ENCODE measurements around the gene RTL1. TPM values are rescaled to one million over a fixed set of nuclear protein-coding genes. Genes with fewer than 3 reads are reported as not detected.

The RTL1 gene
- total RNA-seq, 1 donor from 2014 or later, result 1.1 TPM

GRCh38 chr14:100882991-100883788 is 20.3 kb downstream of the RTL1 start:
- Histone ChIP-seq H3K4me3 (ENCODE audit: low read depth, low read length) (no peak overlapping the region), H3K36me3 (ENCODE audit: control insufficient read depth, insufficient read depth, low read length) (no peaks in the 10 kb centered on the region), H3K27me3 (ENCODE audit: control insufficient read depth, insufficient read depth, low read length) (no peaks in the 10 kb centered on the region)
- no peak for TF ChIP-seq CTCF (IDR thresholded peaks at IDR 0.05; ENCODE audit: insufficient read depth, low read length, poor library complexity, severe bottlenecking)
- DNase-seq (ENCODE audit: low read depth), result no peak

GRCh38 chr14:100882026-100882967 is 21.2 kb downstream of the RTL1 start:
- Histone ChIP-seq H3K4me3 (ENCODE audit: low read depth, low read length) (no peak overlapping the region), H3K36me3 (ENCODE audit: control insufficient read depth, insufficient read depth, low read length) (no peaks in the 10 kb centered on the region)

GRCh38 chr14:100881211-100882025 is 22.1 kb downstream of the RTL1 start:
- Histone ChIP-seq H3K4me3 (ENCODE audit: low read depth, low read length) (no peak overlapping the region), H3K36me3 (ENCODE audit: control insufficient read depth, insufficient read depth, low read length) (no peaks in the 10 kb centered on the region), H3K27me3 (ENCODE audit: control insufficient read depth, insufficient read depth, low read length) (no peaks in the 10 kb centered on the region)
- DNase-seq (ENCODE audit: low read depth), result no peak
- no peak for TF ChIP-seq CTCF (IDR thresholded peaks at IDR 0.05; ENCODE audit: insufficient read depth, low read length, poor library complexity, severe bottlenecking)

More at GRCh38 chr14:100882026-100882967, 21.2 kb downstream of the RTL1 start:
- no peak for DNase-seq (ENCODE audit: low read depth)
- no peak for TF ChIP-seq CTCF (IDR thresholded peaks at IDR 0.05; ENCODE audit: insufficient read depth, low read length, poor library complexity, severe bottlenecking)
- H3K27me3 ChIP-seq (ENCODE audit: control insufficient read depth, insufficient read depth, low read length), result no peaks in the 10 kb centered on the region

- H3K27me3 ChIP-seq (ENCODE audit: control insufficient read depth, insufficient read depth, low read length), result no peaks in the 10 kb centered on the region
- no peak for DNase-seq (ENCODE audit: low read depth)
- H3K36me3 ChIP-seq (ENCODE audit: control insufficient read depth, insufficient read depth, low read length), result no peaks in the 10 kb centered on the region
Measured at GRCh38 chr14:100880271-100881101, 23.0 kb downstream of the RTL1 start.

More at GRCh38 chr14:100880271-100881101, 23.0 kb downstream of the RTL1 start:
- no peak for TF ChIP-seq CTCF (IDR thresholded peaks at IDR 0.05; ENCODE audit: insufficient read depth, low read length, poor library complexity, severe bottlenecking)
- H3K4me3 ChIP-seq (ENCODE audit: low read depth, low read length), result no peak overlapping the region
